ENCODE results near the gene CCNB1. TPM values are rescaled to one million over a fixed set of nuclear protein-coding genes. Genes with fewer than 3 reads are reported as not detected.

CCNB1 gene
- total RNA-seq, result 28.7 and 69.1 TPM in 2 replicates

GRCh38 chr5:69166686-69167492 lies at the start of gene CCNB1:
Gene CCNB1 (plus strand): TSS chr5:69167150. CDS start chr5:69167263, 113 bp downstream.

GRCh38 chr5:69189162-69190086 lies 22.5 kb downstream of the CCNB1 start, which contains the start of gene CENPH:
Gene CENPH (plus strand): TSS chr5:69189583. CDS start chr5:69189635, 52 bp downstream.

Small RNA genes within 50 kb of the gene (small RNA-seq; reads per million reads assigned to genes)
- gene SNORA50D, result not detected

Other genes with a start within 250 kb of the CCNB1 start
- 49.7 and 58.1 TPM in 2 replicates for gene SLC30A5, start 73.1 kb upstream of the CCNB1 start, total RNA-seq
- gene CENPH, start 22.4 kb downstream of the CCNB1 start, total RNA-seq, result 8.2 and 14.9 TPM in 2 replicates
- gene CDK7, start 67.7 kb downstream of the CCNB1 start, total RNA-seq, result 27.5 and 39.9 TPM in 2 replicates
- 2.4 and 3.8 TPM in 2 replicates for gene CCDC125, start 165.7 kb downstream of the CCNB1 start, total RNA-seq
- 7.5 and 12.5 TPM in 2 replicates for gene AK6, start 202.4 kb downstream of the CCNB1 start, total RNA-seq
- gene TAF9, start 202.4 kb downstream of the CCNB1 start, total RNA-seq, result 38.9 and 67.0 TPM in 2 replicates
- 23.2 and 29.1 TPM in 2 replicates for gene RAD17, start 202.7 kb downstream of the CCNB1 start, total RNA-seq
- gene MARVELD2, start 248.0 kb downstream of the CCNB1 start, total RNA-seq, result 20.0 and 29.5 TPM in 2 replicates

All from placental epithelial cell (primary cell).